ENCODE results near the gene SLC5A2. TPM values are rescaled to one million over a fixed set of nuclear protein-coding genes. Genes with fewer than 3 reads are reported as not detected.

Gene SLC5A2
- total RNA-seq, 1 donor from 2014 or later: not detected

DNA sequence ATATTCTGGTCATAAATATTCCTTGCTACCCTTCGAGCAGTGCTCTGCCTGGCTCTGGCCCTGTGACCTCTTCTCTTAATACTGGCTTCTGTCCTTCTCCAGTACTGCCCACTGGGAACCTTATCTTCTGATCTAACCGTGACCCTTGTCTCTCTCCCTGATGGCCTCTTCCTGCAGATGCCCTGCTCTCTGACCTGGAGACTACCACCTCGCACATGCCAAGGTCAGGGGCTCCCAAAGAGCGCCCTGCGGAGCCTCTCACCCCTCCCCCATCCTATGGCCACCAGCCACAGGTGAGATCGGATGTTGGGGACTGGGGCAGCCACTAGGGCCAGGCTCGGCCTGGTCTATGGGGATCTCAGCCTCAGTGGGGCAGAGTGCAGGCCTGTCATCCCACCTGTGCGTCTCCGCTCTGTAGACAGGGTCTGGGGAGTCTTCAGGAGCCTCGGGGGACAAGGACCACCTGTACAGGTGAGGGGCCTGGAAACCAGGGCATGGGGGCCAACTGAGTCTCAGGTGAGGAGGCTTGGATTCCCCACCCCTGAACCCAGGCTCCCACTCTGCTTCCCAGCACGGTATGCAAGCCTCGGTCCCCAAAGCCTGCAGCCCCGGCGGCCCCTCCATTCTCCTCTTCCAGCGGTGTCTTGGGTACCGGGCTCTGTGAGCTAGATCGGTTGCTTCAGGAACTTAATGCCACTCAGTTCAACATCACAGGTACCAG is 9.5 kb upstream of the SLC5A2 start:
- peak overlapping the region; percentile 86 for H3K4me3 Mint-ChIP-seq (ENCODE audit: unreplicated experiment)
- no peak for DNase-seq
- H3K36me3 Mint-ChIP-seq (ENCODE audit: unreplicated experiment): peaks cover 4% of the 10 kb centered on the region
- peaks cover 8% of the 10 kb centered on the region for H3K4me1 Mint-ChIP-seq (ENCODE audit: low read depth, unreplicated experiment)
- H3K27me3 Mint-ChIP-seq (ENCODE audit: unreplicated experiment): peaks cover 25% of the 10 kb centered on the region
- TF ChIP-seq, protein P1, sequence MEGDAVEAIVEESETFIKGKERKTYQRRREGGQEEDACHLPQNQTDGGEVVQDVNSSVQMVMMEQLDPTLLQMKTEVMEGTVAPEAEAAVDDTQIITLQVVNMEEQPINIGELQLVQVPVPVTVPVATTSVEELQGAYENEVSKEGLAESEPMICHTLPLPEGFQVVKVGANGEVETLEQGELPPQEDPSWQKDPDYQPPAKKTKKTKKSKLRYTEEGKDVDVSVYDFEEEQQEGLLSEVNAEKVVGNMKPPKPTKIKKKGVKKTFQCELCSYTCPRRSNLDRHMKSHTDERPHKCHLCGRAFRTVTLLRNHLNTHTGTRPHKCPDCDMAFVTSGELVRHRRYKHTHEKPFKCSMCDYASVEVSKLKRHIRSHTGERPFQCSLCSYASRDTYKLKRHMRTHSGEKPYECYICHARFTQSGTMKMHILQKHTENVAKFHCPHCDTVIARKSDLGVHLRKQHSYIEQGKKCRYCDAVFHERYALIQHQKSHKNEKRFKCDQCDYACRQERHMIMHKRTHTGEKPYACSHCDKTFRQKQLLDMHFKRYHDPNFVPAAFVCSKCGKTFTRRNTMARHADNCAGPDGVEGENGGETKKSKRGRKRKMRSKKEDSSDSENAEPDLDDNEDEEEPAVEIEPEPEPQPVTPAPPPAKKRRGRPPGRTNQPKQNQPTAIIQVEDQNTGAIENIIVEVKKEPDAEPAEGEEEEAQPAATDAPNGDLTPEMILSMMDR (IDR thresholded peaks at IDR 0.05; ENCODE audit: partially characterized antibody, unreplicated experiment): no peak
- H3K9me3 Mint-ChIP-seq (ENCODE audit: unreplicated experiment): peaks cover 9% of the 10 kb centered on the region
- H3K27ac Mint-ChIP-seq (ENCODE audit: unreplicated experiment): no peak overlapping the region

DNA sequence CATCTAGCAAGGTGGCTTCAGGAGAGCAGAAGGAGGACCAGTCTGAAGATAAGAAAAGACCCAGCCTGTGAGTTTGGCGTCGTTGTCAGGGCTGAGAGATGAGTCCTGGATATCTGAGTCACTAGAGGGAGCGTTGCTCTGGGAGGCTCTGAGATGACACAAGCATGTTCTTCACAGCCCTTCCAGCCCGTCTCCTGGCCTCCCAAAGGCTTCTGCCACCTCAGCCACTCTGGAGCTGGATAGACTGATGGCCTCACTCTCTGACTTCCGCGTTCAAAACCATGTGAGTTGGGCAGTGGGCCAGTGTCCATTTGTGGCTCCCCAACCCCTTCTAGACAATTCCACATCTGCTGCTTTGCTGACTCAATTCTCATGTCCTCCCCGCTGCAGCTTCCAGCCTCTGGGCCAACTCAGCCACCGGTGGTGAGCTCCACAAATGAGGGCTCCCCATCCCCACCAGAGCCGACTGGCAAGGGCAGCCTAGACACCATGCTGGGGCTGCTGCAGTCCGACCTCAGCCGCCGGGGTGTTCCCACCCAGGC is 8.7 kb upstream of the SLC5A2 start:
- TF ChIP-seq, protein P1 (IDR thresholded peaks at IDR 0.05; ENCODE audit: partially characterized antibody, unreplicated experiment): no peak
- Mint-ChIP-seq H3K4me3 (ENCODE audit: unreplicated experiment) (no peak overlapping the region), H3K4me1 (ENCODE audit: low read depth, unreplicated experiment) (peaks cover 8% of the 10 kb centered on the region), H3K36me3 (ENCODE audit: unreplicated experiment) (peaks cover 4% of the 10 kb centered on the region), H3K9me3 (ENCODE audit: unreplicated experiment) (peaks cover 9% of the 10 kb centered on the region), H3K27ac (ENCODE audit: unreplicated experiment) (no peak overlapping the region), H3K27me3 (ENCODE audit: unreplicated experiment) (peaks cover 25% of the 10 kb centered on the region)
- no peak for DNase-seq

DNA sequence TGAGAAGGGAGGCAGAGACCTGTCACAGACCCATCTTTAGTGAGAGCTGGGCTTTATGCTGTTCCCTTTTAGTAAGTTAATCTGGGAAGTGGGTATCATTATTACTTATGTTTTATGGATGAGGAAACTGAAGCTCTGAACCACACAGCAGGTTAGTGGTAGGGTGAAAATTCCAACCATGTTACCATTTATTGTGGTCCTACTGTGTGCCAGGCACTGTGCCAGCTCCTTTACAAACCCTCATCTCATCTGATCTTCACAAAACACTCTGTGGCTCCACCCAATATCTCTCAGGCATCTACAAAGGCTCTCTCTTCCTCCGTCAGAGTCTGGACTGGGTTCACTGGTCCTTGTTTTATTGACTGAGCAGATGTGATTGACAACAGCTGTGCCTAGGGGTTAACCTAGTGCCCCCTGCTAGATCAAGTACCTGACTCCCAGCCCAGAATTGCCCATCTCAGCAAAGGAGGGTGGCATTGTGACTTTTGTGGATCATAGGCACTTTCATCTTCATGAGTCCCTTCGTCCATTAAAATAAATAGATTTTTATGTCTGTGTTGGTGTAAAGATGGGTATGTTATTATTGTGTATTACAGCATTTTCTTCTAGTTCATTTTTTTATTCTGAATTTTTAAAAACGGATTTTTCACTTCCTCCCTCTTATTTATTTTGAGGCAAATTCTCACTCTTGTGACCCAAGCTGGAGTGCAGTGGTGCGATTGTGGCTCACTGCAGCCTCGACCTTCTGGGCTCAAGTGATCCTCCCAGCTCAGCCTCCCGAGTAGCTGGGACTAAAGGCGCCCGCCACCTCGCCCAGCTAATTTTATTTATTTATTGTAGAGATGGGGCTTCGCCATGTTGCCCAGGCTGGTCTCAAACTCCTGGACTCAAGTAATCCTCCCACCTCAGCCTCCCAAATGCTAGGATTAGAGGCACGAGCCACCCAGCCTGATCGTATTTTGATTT is 7.9 kb upstream of the SLC5A2 start:
- peaks cover 27% of the 10 kb centered on the region for H3K27me3 Mint-ChIP-seq (ENCODE audit: unreplicated experiment)
- H3K4me3 Mint-ChIP-seq (ENCODE audit: unreplicated experiment): peak overlapping the region; percentile 5
- H3K4me1 Mint-ChIP-seq (ENCODE audit: low read depth, unreplicated experiment): peaks cover 8% of the 10 kb centered on the region
- peaks cover 4% of the 10 kb centered on the region for H3K36me3 Mint-ChIP-seq (ENCODE audit: unreplicated experiment)
- no peak for DNase-seq
- TF ChIP-seq, protein P1 (IDR thresholded peaks at IDR 0.05; ENCODE audit: partially characterized antibody, unreplicated experiment): no peak
- no peak overlapping the region for H3K27ac Mint-ChIP-seq (ENCODE audit: unreplicated experiment)
- H3K9me3 Mint-ChIP-seq (ENCODE audit: unreplicated experiment): peaks cover 9% of the 10 kb centered on the region

DNA sequence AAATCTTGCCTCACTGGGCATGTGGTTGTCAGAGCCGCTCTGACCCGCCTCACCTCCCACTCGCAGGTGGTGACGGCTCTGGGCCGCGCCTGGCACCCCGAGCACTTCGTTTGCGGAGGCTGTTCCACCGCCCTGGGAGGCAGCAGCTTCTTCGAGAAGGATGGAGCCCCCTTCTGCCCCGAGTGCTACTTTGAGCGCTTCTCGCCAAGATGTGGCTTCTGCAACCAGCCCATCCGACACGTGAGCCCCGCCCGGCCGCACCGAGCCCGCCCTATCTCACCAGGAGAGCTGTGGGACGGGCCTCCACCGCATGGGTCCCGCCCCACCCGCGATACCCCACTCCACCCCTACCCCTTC is 7.0 kb upstream of the SLC5A2 start:
- H3K27me3 Mint-ChIP-seq (ENCODE audit: unreplicated experiment): peaks cover 27% of the 10 kb centered on the region

More for the DNA sequence above, 7.0 kb upstream of the SLC5A2 start:
- TF ChIP-seq, protein P1 (IDR thresholded peaks at IDR 0.05; ENCODE audit: partially characterized antibody, unreplicated experiment): no peak
- Mint-ChIP-seq H3K4me1 (ENCODE audit: low read depth, unreplicated experiment) (peaks cover 7% of the 10 kb centered on the region), H3K36me3 (ENCODE audit: unreplicated experiment) (peaks cover 4% of the 10 kb centered on the region), H3K27ac (ENCODE audit: unreplicated experiment) (no peak overlapping the region), H3K9me3 (ENCODE audit: unreplicated experiment) (peaks cover 9% of the 10 kb centered on the region), H3K4me3 (ENCODE audit: unreplicated experiment) (peak overlapping the region; percentile 78)
- DNase-seq: no peak
